COLO668 (cell line): Measurements from ENCODE around the gene ALG2.

ENCODE experiments used
- DNase-seq: peaks from one replicate; lab custom pipeline; 2025; ENCODE audit not compliant: unreplicated experiment; lab: John Stamatoyannopoulos, UW

The ALG2 gene

GRCh38 chr9:99221621-99222415 is at the start of gene ALG2, which contains the start of gene SEC61B:
Gene ALG2 (minus strand): TSS chr9:99221942. CDS start chr9:99221894, 48 bp downstream.
Gene SEC61B (plus strand): TSS chr9:99222282. CDS start chr9:99222364, 82 bp downstream.
- peak; percentile 94 for DNase-seq

- no peak for DNase-seq
Measured at GRCh38 chr9:99270491-99270890, 48.7 kb upstream of the ALG2 start.

- no peak for DNase-seq
Measured at GRCh38 chr9:99269416-99269815, 47.7 kb upstream of the ALG2 start.

GRCh38 chr9:99266255-99267023 is 44.7 kb upstream of the ALG2 start:
- DNase-seq: peak; percentile 48

GRCh38 chr9:99265691-99266090 is 43.9 kb upstream of the ALG2 start:
- no peak for DNase-seq

GRCh38 chr9:99264070-99264680 is 42.4 kb upstream of the ALG2 start:
- DNase-seq: no peak

GRCh38 chr9:99262949-99263418 is 41.2 kb upstream of the ALG2 start:
- no peak for DNase-seq

- no peak for DNase-seq
Measured at GRCh38 chr9:99261923-99262322, 40.2 kb upstream of the ALG2 start.

GRCh38 chr9:99259231-99259918 is 37.6 kb upstream of the ALG2 start:
- no peak for DNase-seq

GRCh38 chr9:99257723-99258389 is 36.1 kb upstream of the ALG2 start:
- no peak for DNase-seq

- DNase-seq: no peak
Measured at GRCh38 chr9:99255651-99256050, 33.9 kb upstream of the ALG2 start.

GRCh38 chr9:99253772-99254431 is 32.2 kb upstream of the ALG2 start:
- no peak for DNase-seq

- no peak for DNase-seq
Measured at GRCh38 chr9:99253134-99253533, 31.4 kb upstream of the ALG2 start.

- DNase-seq: no peak
Measured at GRCh38 chr9:99251157-99251556, 29.4 kb upstream of the ALG2 start.

- no peak for DNase-seq
Measured at GRCh38 chr9:99249619-99250018, 27.9 kb upstream of the ALG2 start.

GRCh38 chr9:99244344-99245260 is 22.9 kb upstream of the ALG2 start:
- DNase-seq: no peak

- no peak for DNase-seq
Measured at GRCh38 chr9:99241106-99241505, 19.4 kb upstream of the ALG2 start.

GRCh38 chr9:99239341-99240060 is 17.8 kb upstream of the ALG2 start:
- DNase-seq: no peak
